Neuron (in vitro differentiated cells): ENCODE data around the gene PNPLA1.

Source experiments
- H2AFZ ChIP-seq: one replicate; pipeline ENCODE4 v1.6.1; 2013; ENCODE audit warnings: low read depth, mild to moderate bottlenecking, inconsistent platforms, low read length, moderate library complexity
- H3K27me3 ChIP-seq: one replicate; pipeline ENCODE4 v1.6.1; 2013; ENCODE audit warnings: low read length; ENCODE audit not compliant: insufficient read depth
- H3K36me3 ChIP-seq: one replicate; pipeline ENCODE4 v1.6.1; 2013; ENCODE audit warnings: low read length; ENCODE audit not compliant: insufficient read depth
- H3K4me1 ChIP-seq: one replicate; pipeline ENCODE4 v1.6.1; 2013; ENCODE audit warnings: low read length; ENCODE audit not compliant: insufficient read depth
- H3K4me3 ChIP-seq: 2 replicates; pipeline ENCODE4 v1.5.1; 2013; ENCODE audit warnings: mild to moderate bottlenecking, low read length, moderate library complexity
- H3K9me3 ChIP-seq: one replicate; pipeline ENCODE4 v1.6.1; 2013; ENCODE audit warnings: low read length

Gene PNPLA1

DNA sequence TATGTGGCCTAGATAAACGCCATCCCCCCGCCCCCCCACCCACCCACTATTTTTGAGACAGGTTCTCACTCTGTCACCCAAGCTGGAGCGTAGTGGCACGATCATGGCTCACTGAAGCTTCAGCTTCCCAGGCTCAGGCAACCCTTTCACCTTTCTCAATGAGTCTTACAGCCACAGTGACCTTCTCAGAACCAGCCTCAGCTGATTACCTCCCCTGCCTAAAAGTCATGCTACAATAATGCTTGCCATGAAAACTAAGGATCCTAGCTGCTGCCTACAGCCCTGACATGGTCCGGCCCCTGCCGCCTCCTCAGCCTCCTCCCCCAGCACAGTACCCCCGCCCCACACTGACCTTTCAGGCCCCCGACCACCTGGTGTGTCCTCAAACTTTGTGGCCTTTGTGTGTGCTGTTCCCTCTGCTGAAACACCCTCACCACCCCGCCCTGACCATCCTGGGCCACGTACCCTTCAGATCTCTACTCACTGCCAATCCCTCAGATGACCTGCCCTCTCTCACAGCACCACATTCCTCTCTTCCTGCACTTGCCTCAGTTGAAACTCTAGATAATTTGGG lies 31.3 kb downstream of the PNPLA1 start:
- Histone ChIP-seq H3K4me1 (no peaks in the 10 kb centered on the region), H3K4me3 (no peak overlapping the region), H3K9me3 (no peaks in the 10 kb centered on the region), H3K27me3 (no peaks in the 10 kb centered on the region), H2AFZ (no peak overlapping the region), H3K36me3 (no peaks in the 10 kb centered on the region)

DNA sequence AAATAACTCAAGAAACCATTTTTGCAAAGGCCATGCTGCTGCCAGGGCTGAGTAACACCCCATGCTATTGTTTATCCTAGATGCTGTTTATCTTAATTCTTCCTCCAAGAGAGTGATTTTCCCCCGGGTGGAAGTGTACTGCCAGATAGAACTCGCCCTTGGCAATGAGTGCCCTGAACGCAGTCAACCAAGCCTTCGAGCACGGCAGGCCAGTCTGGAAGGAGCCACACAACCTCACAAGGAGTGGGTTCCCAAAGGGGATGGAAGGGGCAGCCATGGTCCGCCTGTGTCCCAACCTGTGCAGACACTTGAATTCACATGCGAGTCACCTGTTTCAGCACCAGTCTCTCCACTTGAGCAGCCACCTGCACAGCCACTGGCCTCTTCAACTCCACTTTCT lies 31.9 kb downstream of the PNPLA1 start:
- Histone ChIP-seq H3K27me3 (no peaks in the 10 kb centered on the region), H2AFZ (no peak overlapping the region), H3K9me3 (no peaks in the 10 kb centered on the region), H3K4me3 (no peak overlapping the region), H3K36me3 (no peaks in the 10 kb centered on the region), H3K4me1 (peaks cover 6% of the 10 kb centered on the region)

DNA sequence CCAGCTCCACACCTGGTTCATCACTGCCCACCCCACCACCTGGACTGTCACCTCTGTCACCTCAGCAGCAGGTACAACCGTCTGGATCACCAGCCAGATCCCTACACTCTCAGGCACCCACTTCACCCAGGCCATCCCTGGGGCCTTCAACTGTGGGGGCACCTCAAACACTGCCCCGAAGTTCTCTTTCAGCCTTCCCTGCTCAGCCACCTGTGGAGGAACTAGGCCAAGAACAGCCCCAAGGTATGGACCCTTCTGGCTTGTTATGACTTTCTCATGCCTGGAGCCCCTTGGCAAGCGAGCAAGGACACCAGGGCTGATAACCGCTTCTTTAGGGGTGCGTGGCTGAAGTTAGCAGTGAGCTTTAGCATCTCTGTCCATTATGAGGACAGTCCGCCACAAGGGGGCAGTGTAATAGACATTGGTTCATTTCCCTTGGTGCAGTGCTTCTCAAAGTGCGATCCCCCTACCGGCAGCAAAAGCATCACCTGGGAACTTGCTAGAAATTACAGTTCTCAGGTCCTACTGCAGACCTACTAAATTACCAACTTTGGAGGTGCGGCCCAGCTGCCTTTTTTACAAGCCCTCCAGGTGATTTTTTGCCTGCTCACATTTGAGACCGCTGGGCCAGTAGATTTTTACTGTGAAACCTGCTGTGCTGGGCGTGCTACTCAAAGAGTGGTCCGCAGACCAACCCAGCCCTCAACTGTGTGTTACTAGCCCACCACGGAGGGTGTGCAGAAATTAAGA lies 32.5 kb downstream of the PNPLA1 start:
- H3K9me3 ChIP-seq, result no peaks in the 10 kb centered on the region
- no peak overlapping the region for H3K4me3 ChIP-seq
- no peaks in the 10 kb centered on the region for H3K27me3 ChIP-seq
- peaks cover 8% of the 10 kb centered on the region for H3K4me1 ChIP-seq
- H3K36me3 ChIP-seq, result no peaks in the 10 kb centered on the region
- H2AFZ ChIP-seq, result no peak overlapping the region

- Histone ChIP-seq H3K9me3 (no peaks in the 10 kb centered on the region), H3K27me3 (no peaks in the 10 kb centered on the region), H3K4me3 (no peak overlapping the region), H3K4me1 (peaks cover 8% of the 10 kb centered on the region), H2AFZ (peak overlapping the region; percentile 54), H3K36me3 (no peaks in the 10 kb centered on the region)
These were observed 36.0 kb downstream of the PNPLA1 start for GRCh38 chr6:36305885-36306284.

DNA sequence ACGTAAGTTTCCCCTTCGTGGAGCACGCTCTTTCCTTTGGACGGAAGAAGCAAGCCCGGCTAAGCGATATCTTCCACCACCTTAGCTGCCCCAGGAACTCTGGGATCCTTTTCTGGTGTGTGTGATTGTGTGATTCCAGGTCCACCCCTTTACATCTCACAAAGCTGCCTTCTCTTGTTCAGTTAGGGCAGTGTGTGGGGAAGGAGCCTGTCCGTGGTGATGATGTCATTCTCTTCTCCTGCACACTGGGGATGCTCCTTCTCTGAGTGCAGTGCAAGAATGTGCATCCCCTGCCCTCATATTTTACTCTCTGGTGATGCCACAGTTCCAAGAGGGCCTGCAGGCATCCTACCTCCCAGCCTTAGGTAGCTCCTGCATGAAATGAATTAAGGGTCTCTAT lies 36.5 kb downstream of the PNPLA1 start:
- H3K4me3 ChIP-seq, result no peak overlapping the region
- H3K4me1 ChIP-seq, result peaks cover 8% of the 10 kb centered on the region
- H3K36me3 ChIP-seq, result no peaks in the 10 kb centered on the region
- no peaks in the 10 kb centered on the region for H3K27me3 ChIP-seq
- H2AFZ ChIP-seq, result peak overlapping the region; percentile 54
- no peaks in the 10 kb centered on the region for H3K9me3 ChIP-seq

- no peaks in the 10 kb centered on the region for H3K36me3 ChIP-seq
- H3K27me3 ChIP-seq, result peaks cover 4% of the 10 kb centered on the region
- H3K9me3 ChIP-seq, result no peaks in the 10 kb centered on the region
- no peak overlapping the region for H2AFZ ChIP-seq
- peaks cover 8% of the 10 kb centered on the region for H3K4me1 ChIP-seq
- no peak overlapping the region for H3K4me3 ChIP-seq
These were observed 38.7 kb downstream of the PNPLA1 start for GRCh38 chr6:36308514-36308913.

DNA sequence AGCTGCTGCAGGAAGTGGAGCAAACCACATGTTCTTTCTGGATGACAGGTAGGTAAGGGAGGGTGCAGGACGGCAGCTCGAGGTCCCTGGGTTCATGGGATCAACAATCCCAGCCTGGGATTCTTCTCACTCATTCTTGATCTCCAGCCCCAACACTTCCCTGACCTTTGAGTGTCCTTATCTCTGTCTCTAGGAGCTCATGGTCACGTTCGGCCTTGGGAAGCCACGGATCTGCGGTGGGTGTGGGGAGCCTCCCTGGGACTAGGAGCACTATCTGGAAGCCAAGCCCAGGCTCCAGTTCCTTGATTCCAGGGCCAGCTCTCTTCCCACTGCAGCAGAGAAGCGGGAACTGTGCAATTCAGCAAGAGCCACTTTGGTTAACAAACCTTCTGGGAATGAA lies 39.3 kb downstream of the PNPLA1 start:
- H3K36me3 ChIP-seq, result no peaks in the 10 kb centered on the region
- H2AFZ ChIP-seq, result no peak overlapping the region
- no peak overlapping the region for H3K4me3 ChIP-seq
- peaks cover 4% of the 10 kb centered on the region for H3K27me3 ChIP-seq
- H3K9me3 ChIP-seq, result no peaks in the 10 kb centered on the region
- peaks cover 10% of the 10 kb centered on the region for H3K4me1 ChIP-seq

GRCh38 chr6:36309900-36310299 lies 40.0 kb downstream of the PNPLA1 start:
- Histone ChIP-seq H2AFZ (no peak overlapping the region), H3K4me1 (peaks cover 10% of the 10 kb centered on the region), H3K4me3 (no peak overlapping the region), H3K9me3 (no peaks in the 10 kb centered on the region), H3K36me3 (no peaks in the 10 kb centered on the region), H3K27me3 (peaks cover 4% of the 10 kb centered on the region)

- H3K36me3 ChIP-seq, result no peaks in the 10 kb centered on the region
- H2AFZ ChIP-seq, result no peak overlapping the region
- H3K9me3 ChIP-seq, result no peaks in the 10 kb centered on the region
- peaks cover 2% of the 10 kb centered on the region for H3K4me1 ChIP-seq
- H3K27me3 ChIP-seq, result peaks cover 4% of the 10 kb centered on the region
- no peak overlapping the region for H3K4me3 ChIP-seq
These were observed 43.2 kb downstream of the PNPLA1 start for GRCh38 chr6:36312854-36313648.

GRCh38 chr6:36313649-36313936 lies 43.7 kb downstream of the PNPLA1 start:
- Histone ChIP-seq H2AFZ (no peak overlapping the region), H3K27me3 (peaks cover 4% of the 10 kb centered on the region), H3K36me3 (no peaks in the 10 kb centered on the region), H3K4me1 (peaks cover 2% of the 10 kb centered on the region), H3K9me3 (no peaks in the 10 kb centered on the region), H3K4me3 (no peak overlapping the region)

GRCh38 chr6:36314221-36315014 lies 44.6 kb downstream of the PNPLA1 start:
- Histone ChIP-seq H3K4me3 (no peak overlapping the region), H3K36me3 (no peaks in the 10 kb centered on the region), H3K4me1 (peaks cover 2% of the 10 kb centered on the region), H3K9me3 (no peaks in the 10 kb centered on the region), H2AFZ (no peak overlapping the region), H3K27me3 (peaks cover 4% of the 10 kb centered on the region)

GRCh38 chr6:36315921-36316320 lies 46.1 kb downstream of the PNPLA1 start:
- H3K4me3 ChIP-seq, result no peak overlapping the region
- peaks cover 2% of the 10 kb centered on the region for H3K4me1 ChIP-seq
- no peaks in the 10 kb centered on the region for H3K36me3 ChIP-seq
- no peak overlapping the region for H2AFZ ChIP-seq
- no peaks in the 10 kb centered on the region for H3K9me3 ChIP-seq
- H3K27me3 ChIP-seq, result peaks cover 4% of the 10 kb centered on the region

- no peaks in the 10 kb centered on the region for H3K36me3 ChIP-seq
- peaks cover under 1% of the 10 kb centered on the region for H3K27me3 ChIP-seq
- no peaks in the 10 kb centered on the region for H3K9me3 ChIP-seq
- H3K4me3 ChIP-seq, result no peak overlapping the region
- peaks cover 3% of the 10 kb centered on the region for H3K4me1 ChIP-seq
- H2AFZ ChIP-seq, result no peak overlapping the region
These were observed 47.8 kb downstream of the PNPLA1 start for GRCh38 chr6:36317623-36318022.
